ENCODE data around the gene CD248. TPM values are rescaled to one million over a fixed set of nuclear protein-coding genes. Genes with fewer than 3 reads are reported as not detected.

CD248 gene
- polyA plus RNA-seq, 2 of the 4 experiments (the other 2 are of a cell fraction), result 0.03 TPM; not detected in 1

GRCh38 chr11:66292543-66293332, 24.1 kb downstream of the CD248 start:
- H3K4me2 ChIP-seq, result peak overlapping the region; percentile 95

GRCh38 chr11:66291706-66292542, 24.9 kb downstream of the CD248 start, which contains the start of gene TMEM151A:
TMEM151A (plus strand) TSS chr11:66291894; CDS start chr11:66292014, 120 bp downstream.
- TF ChIP-seq ZC3H11A (IDR thresholded peaks at IDR 0.05) (no peak), RFX5 (IDR thresholded peaks at IDR 0.05) (no peak), ATOH8 (CRISPR knock-in tag; IDR thresholded peaks at IDR 0.05; ENCODE audit: low read depth) (no peak), HOXB13 (CRISPR knock-in tag; IDR thresholded peaks at IDR 0.05; ENCODE audit: low read depth) (no peak), ZNF302 (CRISPR knock-in tag; IDR thresholded peaks at IDR 0.05) (no peak), GATA3 (IDR thresholded peaks at IDR 0.05; ENCODE audit: borderline replicate concordance) (no peak), CEBPB (IDR thresholded peaks at IDR 0.05) (no peak), SMC3 (IDR thresholded peaks at IDR 0.05) (no peak), TFCP2L1 (CRISPR knock-in tag; IDR thresholded peaks at IDR 0.05) (no peak), FOXS1 (CRISPR knock-in tag; IDR thresholded peaks at IDR 0.05) (no peak), POLR2A (IDR thresholded peaks at IDR 0.05; ENCODE audit: low read length) (no peak), SREBF2 (IDR thresholded peaks at IDR 0.05) (no peak), MAZ (IDR thresholded peaks at IDR 0.05; ENCODE audit: borderline replicate concordance, low read depth, low read length) (no peak)
- TF ChIP-seq, protein P1, sequence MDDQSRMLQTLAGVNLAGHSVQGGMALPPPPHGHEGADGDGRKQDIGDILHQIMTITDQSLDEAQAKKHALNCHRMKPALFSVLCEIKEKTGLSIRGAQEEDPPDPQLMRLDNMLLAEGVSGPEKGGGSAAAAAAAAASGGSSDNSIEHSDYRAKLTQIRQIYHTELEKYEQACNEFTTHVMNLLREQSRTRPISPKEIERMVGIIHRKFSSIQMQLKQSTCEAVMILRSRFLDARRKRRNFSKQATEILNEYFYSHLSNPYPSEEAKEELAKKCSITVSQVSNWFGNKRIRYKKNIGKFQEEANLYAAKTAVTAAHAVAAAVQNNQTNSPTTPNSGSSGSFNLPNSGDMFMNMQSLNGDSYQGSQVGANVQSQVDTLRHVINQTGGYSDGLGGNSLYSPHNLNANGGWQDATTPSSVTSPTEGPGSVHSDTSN (IDR thresholded peaks at IDR 0.05), result no peak
- TF ChIP-seq, protein P2, sequence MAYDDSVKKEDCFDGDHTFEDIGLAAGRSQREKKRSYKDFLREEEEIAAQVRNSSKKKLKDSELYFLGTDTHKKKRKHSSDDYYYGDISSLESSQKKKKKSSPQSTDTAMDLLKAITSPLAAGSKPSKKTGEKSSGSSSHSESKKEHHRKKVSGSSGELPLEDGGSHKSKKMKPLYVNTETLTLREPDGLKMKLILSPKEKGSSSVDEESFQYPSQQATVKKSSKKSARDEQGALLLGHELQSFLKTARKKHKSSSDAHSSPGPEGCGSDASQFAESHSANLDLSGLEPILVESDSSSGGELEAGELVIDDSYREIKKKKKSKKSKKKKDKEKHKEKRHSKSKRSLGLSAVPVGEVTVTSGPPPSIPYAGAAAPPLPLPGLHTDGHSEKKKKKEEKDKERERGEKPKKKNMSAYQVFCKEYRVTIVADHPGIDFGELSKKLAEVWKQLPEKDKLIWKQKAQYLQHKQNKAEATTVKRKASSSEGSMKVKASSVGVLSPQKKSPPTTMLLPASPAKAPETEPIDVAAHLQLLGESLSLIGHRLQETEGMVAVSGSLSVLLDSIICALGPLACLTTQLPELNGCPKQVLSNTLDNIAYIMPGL (CRISPR knock-in tag; IDR thresholded peaks at IDR 0.05; ENCODE audit: borderline replicate concordance), result no peak

More at GRCh38 chr11:66292543-66293332, 24.1 kb downstream of the CD248 start:
- peak overlapping the region in 1 of 2 experiments; percentile 88; a peak in 3 of 6 replicates for H3K27ac ChIP-seq
- H3K4me3 ChIP-seq, result peak overlapping the region; percentile 65
- ChIA-PET CTCF (interaction anchor here (10.1 kb wide), 1 partner anchor 18 kb away, joined by 116 read pairs; no protein-coding TSS in a partner anchor), POLR2A (no interaction called here)
- no peak for TF ChIP-seq RAD21 (conservative IDR thresholded peaks at IDR 0.05 in 1 of 2, IDR thresholded peaks at IDR 0.05 in 1 of 2)
- TF ChIP-seq RNF2 (IDR thresholded peaks at IDR 0.05; ENCODE audit: borderline replicate concordance, low read depth), result no peak
- TF ChIP-seq HOXB13 (CRISPR knock-in tag; IDR thresholded peaks at IDR 0.05; ENCODE audit: low read depth), result no peak
- TF ChIP-seq RARB (CRISPR knock-in tag; IDR thresholded peaks at IDR 0.05), result no peak
- no peak for TF ChIP-seq HOXB5 (CRISPR knock-in tag; IDR thresholded peaks at IDR 0.05)
- TF ChIP-seq MYC (IDR thresholded peaks at IDR 0.05; ENCODE audit: borderline replicate concordance, low read length), result no peak
- 0 out of 2 replicates have a peak, but pooled peaks have one; percentile 30 for TF ChIP-seq BHLHE40 (IDR thresholded peaks at IDR 0.05; ENCODE audit: low read depth, low read length)
- WGBS (ENCODE audit: missing lambda C conversion rate), result 52% methylated on average over 13 of the region's 17 CpGs
- FAIRE-seq (no peak), ATAC-seq (no peak), DNase-seq (ENCODE audit: low read depth in 1 of 2, low spot score in 1 of 2) (no peak)
- peaks cover 17% of the 10 kb centered on the region for H3K4me1 ChIP-seq
- no peaks in the 10 kb centered on the region for H3K9me3 ChIP-seq

More at GRCh38 chr11:66291706-66292542, 24.9 kb downstream of the CD248 start, which contains the start of gene TMEM151A:
- no peak for ATAC-seq
- H3K4me1 ChIP-seq, result peaks cover 20% of the 10 kb centered on the region
- peak within 1 kb of the TSS; percentile 65 for H3K4me3 ChIP-seq
- ChIA-PET CTCF (interaction anchor here (0.8 to 8.3 kb wide), 7 partner anchors 10 to 71 kb away, joined by 3 to 63 read pairs (median 4); partner anchors contain the start of gene RIN1), POLR2A (no interaction called here)
- no peak for DNase-seq (ENCODE audit: low read depth in 1 of 2, low spot score in 1 of 2)
- FAIRE-seq, result no peak
- peak within 1 kb of the TSS; percentile 95 for H3K4me2 ChIP-seq
- H3K9me3 ChIP-seq, result no peaks in the 10 kb centered on the region
- H3K27ac ChIP-seq, result peak within 1 kb of the TSS; percentile 57 to 88; a peak in 5 of 6 replicates
- 0% methylated on average over 6 of the region's 95 CpGs for WGBS (ENCODE audit: missing lambda C conversion rate)
